NB4 (cell line): ENCODE measurements around the gene CST9.

Source experiments
- CTCF ChIP-seq: IDR thresholded peaks from one replicate; pipeline ENCODE4 v1.5.1; 2012; ENCODE audit warnings: low read depth, low read length
- MAX ChIP-seq: IDR thresholded peaks from 2 replicates; pipeline ENCODE4 v1.6.1; 2011; ENCODE audit warnings: low read depth, low read length
- MYC ChIP-seq: IDR thresholded peaks from 2 replicates; pipeline ENCODE4 v1.6.1; 2011; ENCODE audit warnings: low read depth, low read length
- POLR2A ChIP-seq: IDR thresholded peaks from 2 replicates; pipeline ENCODE4 v1.6.1; 2011; ENCODE audit warnings: mild to moderate bottlenecking; ENCODE audit not compliant: insufficient read length; ENCODE audit errors: extremely low read depth

DNA sequence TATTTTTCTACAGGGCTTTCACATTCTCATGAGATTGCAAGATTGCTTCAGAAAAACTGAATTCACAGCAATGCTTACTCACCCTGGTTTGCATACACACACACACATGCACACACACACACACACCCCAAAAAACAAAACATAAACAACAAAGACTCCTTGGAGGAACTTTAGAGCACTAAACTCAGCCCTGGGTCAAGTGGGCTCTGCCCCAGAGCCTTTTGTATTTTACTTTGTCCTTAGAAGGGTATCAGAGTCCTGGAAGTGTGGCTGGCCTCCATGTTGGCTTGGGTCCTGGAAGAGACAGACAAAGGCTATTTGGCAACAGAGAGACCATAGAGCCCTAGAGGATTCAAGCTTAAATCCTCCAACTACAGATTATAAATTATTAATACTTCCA is 8.0 kb upstream of the CST9 start:
- TF ChIP-seq CTCF (no peak), POLR2A (no peak), MAX (no peak), MYC (no peak)
